ENCODE results near the gene ELP6.
"Not testable (repeated sequence)": the region's sequence is repeated elsewhere in the genome, so short reads cannot be mapped to it uniquely, and the experiment has no call there.

Gene ELP6

DNA sequence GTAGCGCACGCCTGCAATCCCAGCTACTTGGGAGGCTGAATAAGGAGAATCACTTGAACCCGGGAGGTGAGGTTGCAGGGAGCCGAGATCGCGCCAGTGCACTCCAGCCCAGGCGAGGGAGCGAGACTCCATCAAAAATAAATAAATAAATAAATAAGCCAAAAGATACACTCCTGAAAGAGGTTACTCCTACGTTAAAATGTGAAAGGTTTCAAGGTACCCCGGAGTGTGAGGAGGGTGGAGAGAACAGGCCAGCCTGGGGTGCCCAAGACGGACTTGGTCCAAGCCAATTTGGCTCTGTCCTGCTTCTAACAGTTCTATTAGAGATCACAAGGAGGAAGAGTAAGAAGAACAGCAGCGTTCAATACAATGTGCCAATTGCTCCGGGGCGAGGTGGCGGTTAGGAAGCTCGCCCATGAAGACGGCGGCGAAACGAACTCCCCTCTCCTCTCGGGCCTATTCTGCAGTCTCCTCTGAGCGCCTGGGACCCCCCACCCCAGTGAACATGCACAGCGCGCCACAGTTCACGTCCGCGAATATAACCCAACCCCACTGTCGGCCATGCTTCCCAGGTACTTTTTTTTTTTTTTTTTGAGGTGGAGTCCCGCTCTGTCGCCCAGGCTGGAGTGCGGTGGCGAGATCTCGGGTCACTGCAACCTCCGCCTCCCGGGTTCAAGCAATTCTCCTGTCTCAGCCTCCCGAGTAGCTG lies 942 bp downstream of the ELP6 start:
- DNase-seq (ENCODE audit: low read depth in 2 of 2): no peak

DNA sequence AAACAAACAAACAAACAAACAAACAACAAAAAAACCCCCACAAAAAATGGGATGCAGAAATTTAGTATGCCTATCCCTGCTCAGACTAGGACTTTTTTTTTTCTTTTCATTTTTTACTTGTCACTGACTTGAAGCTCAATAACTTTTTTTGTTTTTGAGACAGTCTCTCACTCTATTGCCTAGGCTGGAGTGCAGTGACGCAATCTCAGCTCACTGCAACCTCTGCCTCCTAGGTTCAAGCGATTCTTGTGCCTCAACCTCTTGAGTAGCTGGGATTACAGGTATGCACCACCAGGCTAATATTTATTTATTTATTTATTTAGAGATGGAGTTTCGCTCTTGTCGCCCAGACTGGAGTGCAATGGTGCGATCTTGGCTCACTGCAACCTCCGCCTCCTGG lies 8.2 kb downstream of the ELP6 start:
- DNase-seq (ENCODE audit: low read depth in 2 of 2): not testable (repeated sequence)

DNA sequence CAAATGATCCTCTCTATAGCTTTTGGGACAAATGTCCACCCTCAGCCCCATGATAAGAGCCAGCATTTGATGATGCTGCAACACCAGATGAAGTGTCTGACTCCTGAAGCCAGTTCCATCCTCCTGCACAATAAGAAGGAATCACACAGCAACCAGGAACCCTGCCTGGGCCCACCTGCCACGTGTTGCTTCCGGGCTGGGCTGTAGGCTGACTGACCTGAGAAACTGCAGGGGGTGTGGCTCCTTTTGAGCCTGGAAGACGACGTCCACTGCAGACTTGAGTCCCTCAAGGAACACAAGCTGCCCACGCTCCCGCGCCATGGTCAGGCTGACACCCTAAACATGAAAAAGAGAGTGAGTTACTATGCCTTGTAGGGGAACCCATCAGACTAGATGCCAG lies 9.4 kb downstream of the ELP6 start:
- no peak for DNase-seq (ENCODE audit: low read depth in 2 of 2)

DNA sequence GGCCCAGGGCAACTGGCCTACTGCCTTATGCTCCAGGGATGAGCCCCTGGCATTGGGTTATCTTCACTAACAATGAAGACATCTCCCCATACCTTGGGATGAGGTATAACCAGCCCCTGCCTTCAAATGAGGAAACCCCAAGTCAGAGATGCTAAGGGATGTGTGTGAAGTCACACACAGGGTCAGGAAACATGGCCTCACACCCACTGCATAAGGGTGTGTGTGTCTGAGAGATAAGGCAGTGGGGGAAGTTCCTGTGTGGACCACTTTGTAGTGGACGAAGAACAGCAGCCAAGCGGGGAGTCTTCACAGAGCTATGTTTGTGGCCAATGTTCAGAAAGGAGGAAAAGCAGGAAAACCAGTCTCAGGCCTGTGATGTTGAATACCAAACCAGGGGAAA lies 10.5 kb downstream of the ELP6 start:
- no peak for DNase-seq (ENCODE audit: low read depth in 2 of 2)

DNA sequence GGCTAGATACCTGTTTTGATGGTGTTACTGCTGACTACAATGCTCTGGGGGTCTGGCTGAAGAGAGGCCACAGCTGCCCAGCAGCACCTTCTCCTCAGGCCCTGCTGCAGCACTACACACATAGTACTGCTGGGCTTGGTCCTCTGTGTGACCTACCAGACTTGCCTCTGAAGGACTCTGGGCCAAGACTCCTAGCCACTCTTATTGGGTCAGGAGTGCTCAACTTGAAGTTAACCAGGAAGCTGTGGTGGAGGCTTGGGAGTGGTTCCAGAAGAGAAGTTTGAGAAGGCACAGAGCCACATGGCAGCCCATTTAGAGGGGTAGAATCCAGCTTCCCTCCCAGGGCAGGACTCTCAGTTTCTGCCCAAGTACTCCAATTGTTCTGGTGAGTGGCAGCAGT lies 16.6 kb downstream of the ELP6 start:
- no peak for DNase-seq (ENCODE audit: low read depth in 2 of 2)

DNA sequence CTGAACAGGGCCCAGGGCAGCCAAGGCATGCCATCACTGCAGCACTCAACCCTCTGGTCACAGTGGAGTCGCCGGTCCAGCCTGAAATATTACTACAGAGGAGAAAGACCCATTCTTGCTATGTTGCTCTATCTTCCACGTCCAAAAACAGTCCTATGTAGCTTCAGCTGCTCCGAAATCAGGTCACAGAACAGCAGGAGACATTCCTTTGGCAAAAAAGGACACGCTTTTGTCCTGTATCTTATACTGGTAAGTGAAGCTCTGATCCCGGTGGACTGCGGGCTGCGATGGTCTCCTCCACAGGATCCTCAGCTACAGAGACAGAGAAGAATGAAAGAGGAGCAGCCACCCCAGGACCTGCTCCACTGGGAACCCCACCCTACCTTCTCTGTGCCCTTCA lies 17.6 kb downstream of the ELP6 start:
- DNase-seq (ENCODE audit: low read depth in 2 of 2): no peak

DNA sequence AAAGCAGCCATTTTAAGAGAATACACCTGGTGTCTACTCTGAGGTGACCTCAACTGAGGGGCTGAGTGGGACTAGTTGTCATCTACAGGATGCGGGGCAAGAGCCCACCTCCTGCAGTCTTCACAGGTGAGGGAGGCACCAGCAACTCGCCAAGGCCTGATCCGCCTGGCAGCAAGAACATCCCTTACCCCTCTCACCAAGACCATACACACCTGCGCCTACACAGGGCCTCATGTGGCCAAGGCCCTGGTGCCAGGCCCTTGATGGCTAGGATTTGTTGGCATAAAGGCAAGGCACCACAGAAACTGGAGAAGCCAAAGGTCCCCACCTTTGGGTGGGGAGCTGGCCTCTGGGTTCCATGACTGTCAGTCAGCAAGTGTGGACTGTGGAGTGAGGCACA lies 18.4 kb downstream of the ELP6 start:
- no peak for DNase-seq (ENCODE audit: low read depth in 2 of 2)

DNA sequence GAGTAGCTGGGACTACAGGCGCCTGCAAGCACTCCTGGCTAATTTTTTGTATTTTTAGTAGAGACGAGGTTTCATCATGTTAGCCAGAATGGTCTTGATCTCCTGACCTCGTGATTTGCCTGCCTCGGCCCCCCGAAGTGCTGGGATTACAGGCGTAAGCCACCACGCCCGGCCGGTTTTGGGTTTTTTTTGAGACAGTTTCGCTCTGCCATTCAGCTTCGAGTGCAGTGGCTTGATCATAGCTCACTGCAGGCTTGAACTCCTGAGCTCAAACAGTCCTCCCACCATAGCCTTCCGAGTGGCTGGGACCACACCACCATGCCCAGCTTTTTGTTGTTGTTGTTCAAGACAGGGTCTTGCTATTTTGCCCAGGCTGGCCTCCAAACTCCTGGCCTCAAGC lies 21.7 kb downstream of the ELP6 start:
- DNase-seq (ENCODE audit: low read depth in 2 of 2): no peak

DNA sequence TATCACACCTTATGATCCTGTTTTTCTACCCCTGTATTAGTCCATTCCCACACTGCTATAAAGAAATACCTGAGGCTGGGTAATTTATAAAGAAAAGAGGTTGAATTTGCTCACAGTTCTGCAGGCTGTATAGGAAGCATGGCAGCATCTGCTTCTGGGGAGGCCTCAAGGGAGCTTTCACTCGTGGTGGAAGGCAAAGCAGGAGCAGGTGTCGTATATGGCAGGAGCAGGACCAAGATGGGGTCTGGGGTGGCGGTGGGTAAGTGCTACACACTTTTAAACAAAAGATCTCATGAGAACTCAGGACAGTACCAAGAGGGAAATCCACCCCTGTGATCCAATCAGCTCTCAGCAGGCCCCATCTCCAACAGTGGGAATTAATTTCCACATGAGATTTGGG lies 22.3 kb downstream of the ELP6 start:
- DNase-seq (ENCODE audit: low read depth in 2 of 2): no peak

DNA sequence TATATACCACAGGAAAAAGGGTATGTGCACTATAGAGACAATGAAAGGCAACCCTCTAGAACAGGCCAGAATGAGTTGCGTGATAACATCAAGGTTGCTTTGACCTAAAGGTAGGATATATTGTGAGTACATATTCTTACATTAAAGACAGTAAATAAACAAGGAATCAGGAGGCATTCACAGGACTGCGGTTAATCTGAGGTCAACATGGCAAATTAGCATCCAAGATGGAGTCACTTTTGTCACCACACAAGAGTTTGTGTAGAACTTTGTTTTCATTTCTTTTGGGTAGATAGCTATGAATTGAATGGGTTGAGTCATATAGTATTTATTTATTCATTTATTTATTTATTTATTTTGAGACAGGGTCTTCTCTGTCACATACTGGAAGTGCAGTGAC lies 26.2 kb downstream of the ELP6 start:
- no peak for DNase-seq (ENCODE audit: low read depth in 2 of 2)

DNA sequence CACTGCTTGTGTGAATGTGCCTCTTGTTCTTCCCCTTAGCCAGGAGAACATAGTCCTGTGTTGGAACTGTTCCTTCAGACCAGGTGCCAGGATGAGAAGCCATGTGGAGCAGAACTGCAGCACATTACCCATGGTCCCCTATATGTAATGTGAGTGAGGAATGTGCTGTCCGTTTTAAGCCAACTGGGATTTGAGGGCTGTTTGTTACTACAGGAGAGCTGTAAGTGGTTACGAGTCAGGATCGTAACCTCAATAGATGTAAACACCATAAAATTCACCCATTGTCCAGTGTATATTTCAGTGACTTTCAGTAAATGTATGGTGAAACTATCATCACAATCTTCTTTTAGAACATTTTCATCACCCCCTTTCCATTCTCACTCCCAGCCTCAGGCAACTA lies 27.7 kb downstream of the ELP6 start:
- no peak for DNase-seq (ENCODE audit: low read depth in 2 of 2)

DNA sequence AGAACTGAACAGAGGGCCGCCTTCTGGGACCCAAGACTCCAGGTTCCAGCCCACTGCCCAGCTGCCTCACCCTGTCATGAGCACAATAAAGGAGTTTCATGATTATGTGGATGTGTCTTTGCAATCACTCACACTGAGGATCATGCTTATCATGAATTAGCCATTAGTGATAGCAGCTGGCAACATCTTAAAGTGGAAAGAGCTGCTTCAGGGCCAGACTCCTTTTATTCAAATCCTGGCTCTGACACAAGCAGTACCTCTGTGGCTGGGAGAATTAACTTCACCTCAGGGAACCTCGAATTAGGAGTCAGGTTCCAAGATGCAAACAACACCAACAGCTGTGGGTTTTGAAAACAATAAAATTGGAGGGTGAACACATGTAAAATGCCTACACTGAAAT lies 31.1 kb downstream of the ELP6 start:
- DNase-seq (ENCODE audit: low read depth in 2 of 2): no peak

DNA sequence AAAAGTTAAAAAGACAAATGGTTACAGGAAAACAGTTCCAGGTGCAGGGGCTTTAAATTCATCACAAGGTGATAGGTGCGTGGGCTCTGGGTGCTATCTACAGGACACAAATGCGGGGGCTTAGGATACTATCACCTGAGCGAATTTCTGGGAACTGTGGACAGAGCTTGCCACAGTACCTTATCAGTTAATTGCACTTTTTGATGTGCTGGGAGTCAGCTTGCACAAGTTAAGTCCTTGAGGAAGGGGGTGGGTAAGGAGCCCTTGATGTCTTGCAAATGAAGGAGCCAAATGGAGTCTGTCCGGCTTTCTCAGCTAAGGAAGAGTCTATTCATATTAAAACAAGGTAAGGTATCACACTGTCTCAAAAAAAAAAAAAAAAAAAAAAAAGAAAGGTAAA lies 31.7 kb downstream of the ELP6 start:
- not testable (repeated sequence) for DNase-seq (ENCODE audit: low read depth in 2 of 2)

DNA sequence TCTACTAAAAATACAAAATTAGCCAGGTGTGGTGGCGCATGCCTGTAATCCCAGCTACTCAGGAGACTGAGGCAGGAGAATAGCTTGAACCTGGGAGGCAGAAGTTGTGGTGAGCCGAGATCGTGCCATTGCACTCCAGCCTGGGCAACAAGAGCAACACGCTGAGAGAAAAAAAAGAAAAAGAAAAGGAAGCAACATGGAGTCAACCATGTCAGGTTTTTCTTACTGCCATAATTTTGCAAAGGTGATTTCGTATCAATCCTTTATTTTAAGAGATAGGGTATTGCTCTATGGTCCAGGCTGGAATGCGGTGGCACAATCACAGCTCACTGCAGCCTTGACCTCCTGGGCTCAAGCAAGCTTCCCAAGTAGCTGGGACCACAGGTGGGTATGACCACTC lies 33.2 kb downstream of the ELP6 start:
- DNase-seq (ENCODE audit: low read depth in 2 of 2): not testable (repeated sequence)

DNA sequence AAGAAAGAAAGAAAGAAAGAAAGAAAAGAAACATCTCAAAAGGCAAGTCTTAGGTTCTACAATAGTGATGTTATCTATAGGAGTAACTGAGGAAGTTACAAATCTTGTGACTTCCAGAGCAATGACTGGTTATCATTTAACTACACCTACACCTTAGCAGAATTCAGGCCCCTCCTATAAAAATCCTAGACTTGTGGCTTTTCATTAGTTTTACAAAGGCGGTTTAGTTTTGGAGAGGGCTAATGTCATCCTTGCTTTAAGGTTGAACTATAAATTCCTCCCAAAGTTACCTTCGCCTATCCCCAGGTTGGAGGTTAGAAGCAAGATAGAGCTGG lies 33.7 kb downstream of the ELP6 start:
- DNase-seq (ENCODE audit: low read depth in 2 of 2): no peak

DNA sequence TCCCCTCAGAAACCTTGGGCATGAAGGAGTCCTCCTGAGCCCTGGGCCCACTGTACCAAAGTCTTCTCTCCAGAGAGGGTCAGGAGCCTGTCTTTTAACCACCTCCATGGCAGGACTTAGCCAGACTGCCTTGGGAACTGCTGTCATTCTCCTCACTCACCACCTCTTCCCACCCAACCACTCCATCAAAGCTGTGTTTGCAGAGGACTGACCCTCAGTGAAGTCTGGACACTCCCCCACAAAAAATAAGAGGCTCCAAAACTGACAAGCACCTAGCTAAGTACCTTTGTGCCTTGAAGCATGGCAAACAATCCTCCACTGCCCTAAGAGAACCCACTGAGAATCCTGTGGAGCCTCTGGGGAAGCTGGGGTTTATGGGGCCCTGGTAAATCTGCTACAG lies 35.5 kb downstream of the ELP6 start:
- DNase-seq (ENCODE audit: low read depth in 2 of 2): no peak

DNA sequence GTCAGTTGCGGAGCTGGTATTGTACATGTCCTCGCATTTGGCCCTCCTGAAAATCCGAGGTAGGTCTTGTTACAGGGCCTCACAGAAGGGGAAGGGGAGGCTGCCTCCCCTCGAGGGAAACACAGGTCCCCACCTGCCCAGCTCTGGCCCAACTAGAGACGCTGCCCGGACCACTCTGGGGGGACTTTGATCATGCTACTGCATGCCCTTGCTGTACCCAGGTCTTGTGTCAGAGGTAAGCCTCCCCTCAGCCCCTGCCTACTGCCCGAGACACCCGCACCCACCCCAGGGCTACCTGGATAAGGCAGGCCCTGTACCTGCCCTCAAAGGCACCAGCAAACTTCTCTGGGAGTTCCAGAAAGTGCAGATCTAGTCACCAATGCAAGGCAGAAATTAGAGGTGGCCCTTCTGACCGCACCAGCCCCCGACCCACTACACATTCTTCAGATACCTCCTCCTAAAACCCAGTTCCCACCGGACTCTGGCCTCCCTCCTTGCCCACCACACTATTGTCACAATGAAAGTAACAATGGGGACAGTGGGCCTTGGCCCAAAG lies 36.8 kb downstream of the ELP6 start:
- DNase-seq (ENCODE audit: low read depth in 2 of 2): no peak

DNA sequence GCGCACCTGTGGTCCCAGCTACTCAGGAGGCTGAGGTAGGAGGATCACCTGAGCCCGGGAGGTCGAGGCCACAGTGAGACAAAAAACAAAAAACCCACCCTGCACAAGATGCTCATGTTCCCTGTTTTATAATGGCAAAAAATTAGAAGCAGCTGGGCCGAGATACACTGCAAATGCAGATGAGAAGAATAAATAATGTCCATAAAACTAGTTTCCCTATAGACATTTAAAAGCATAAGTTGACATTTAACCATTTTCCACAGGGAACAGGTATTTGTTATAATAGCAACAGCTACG lies 37.2 kb downstream of the ELP6 start:
- no peak for DNase-seq (ENCODE audit: low read depth in 2 of 2)

DNA sequence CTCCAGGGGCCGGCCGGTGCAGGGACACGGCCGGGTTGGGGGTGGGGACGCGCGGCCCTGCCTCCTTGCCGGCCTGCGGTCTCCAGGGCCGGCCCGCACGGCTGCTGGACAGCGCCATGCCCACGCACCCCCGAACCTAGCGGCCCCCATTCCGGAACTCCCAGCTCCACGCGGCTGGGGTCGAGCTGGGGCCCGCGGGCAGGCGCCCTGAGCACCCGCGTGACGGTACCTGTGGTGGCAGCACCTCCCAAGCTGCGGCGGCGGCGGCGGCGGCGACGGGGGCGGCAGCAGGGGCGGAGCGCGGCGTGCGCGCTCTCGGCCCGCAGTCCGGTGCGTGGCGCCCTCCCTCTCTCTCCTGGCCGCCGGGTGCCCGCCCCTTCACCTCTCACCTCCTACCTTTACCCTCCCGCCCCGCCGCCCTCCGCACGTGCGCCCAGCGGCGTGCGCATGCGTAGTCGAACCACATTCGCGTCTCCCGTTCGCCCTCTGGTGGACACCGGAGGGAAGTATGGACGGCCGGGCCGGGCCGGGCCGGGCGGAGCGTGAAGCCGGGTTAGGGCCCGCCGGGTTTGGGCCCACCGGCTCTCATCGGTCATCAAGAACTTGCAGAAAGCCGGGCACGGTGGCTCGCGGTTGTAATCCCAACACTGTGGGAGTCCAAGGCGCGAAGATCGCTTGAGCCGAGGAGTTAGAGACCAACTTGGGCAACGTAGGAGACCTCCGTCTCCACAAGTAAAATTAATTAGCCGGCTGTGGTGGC lies 37.8 kb downstream of the ELP6 start, which contains the start of gene SCAP:
Gene SCAP, minus strand, starts transcription at position 372 of the 760 bp plus-strand sequence. CDS start 32,948 bp downstream, outside the sequence.
- DNase-seq (ENCODE audit: low read depth in 2 of 2): peak; percentile 38 to 42

DNA sequence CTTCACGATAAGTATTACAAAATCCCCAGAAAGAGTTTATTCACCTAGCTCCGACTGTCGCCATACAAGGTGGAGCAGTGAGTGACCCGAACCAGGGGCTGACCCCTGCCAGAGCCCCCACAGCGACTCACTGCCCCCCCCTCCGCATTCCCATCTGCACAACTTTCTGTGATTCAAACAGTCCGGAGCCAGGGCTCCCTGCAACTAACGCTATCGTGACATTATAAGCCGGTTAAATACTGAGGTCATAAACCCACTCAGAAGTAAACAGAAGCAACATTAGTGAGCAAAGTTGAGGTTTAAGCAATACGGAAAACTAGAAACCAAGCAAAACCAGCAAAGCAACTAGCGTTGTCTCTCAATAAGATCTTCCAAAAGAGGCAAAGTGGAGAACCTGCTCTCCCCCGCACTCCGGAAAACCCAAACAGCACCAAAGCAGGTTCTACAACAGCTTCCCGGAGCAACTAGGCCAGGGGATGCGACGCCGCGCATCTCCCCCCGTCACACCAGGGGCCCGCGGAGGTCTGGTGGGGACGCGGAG lies 38.4 kb downstream of the ELP6 start:
- no peak for DNase-seq (ENCODE audit: low read depth in 2 of 2)

DNA sequence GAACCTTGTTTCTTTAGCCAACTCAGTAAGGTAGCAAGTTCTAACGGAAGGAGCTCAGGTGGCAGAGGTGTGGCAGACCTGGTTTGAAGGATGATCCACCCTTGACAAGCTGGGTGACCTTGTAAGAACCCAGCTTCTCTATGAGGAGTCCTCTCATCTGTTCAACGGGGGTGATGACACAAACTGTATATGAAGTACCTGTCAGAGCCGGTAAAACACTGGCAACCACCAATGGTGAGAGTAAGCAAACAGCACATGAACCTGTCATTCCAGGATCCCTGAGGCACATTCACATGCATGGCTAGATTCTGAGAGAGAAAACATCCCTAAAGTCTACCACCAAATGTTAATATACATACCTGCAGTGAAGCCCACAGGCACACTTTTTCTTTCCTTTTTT lies 40.1 kb downstream of the ELP6 start:
- DNase-seq (ENCODE audit: low read depth in 2 of 2): no peak

DNA sequence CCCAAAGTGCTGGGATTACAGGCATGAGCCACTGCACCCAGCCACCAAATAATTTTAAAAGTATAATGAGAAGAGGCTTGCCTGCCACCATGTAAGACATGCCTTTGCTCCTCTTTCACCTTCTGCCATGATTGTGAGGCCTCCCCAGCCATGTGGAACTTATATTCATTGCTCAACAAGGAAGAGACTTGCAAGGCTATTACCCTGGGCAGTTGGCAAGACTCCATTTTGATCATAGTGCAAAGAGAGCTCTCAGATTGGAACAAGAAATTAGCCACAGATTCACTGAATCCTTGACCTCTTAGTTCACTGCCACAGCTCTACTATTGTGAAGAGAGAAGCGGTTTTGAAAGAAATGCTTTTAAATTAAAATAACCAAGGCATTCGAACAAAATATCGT lies 43.9 kb downstream of the ELP6 start:
- DNase-seq (ENCODE audit: low read depth in 2 of 2): no peak

DNA sequence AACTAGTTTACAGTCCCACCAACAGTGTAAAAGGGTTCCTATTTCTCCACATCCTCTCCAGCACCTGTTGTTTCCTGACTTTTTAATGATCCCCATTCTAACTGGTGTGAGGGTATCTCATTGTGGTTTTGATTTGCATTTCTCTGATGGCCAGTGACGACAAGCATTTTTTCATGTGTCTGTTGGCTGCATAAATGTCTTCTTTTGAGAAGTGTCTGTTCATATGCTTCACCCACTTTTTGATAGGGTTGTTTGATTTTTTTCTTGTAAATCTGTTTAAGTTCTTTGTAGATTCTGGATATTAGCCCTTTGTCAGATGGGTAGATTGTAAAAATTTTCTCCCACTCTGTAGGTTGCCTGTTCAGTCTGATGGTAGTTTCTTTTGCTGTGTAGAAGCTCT lies 45.2 kb downstream of the ELP6 start:
- DNase-seq (ENCODE audit: low read depth in 2 of 2): not testable (repeated sequence)

Measured in fibroblast of skin of left biceps (primary cell).